Adrenal gland (tissue), 5 donors: ENCODE data around the gene SNX24.

Source experiments
- CTCF ChIP-seq, 6 experiments: fragments of 450-650 bp in 4 of 6; fragments of 200-600 bp in 2 of 6; sonication (generic) in 1 of 6; IDR thresholded peaks; 1 replicate in 5 of 6; 2 replicates in 1 of 6; pipeline versions ENCODE4 v1.5.1 to v1.8.0; 2016 to 2021; ENCODE audit warnings: antibody characterized with exemption in 6 of 6, mild to moderate bottlenecking in 2 of 6, moderate library complexity in 1 of 6
- POLR2A ChIP-seq, 2 donors: fragments of 450-650 bp; IDR thresholded peaks; one replicate each; pipeline ENCODE4 v1.6.1; 2017; ENCODE audit warnings: antibody characterized with exemption in 2 of 2, mild to moderate bottlenecking in 2 of 2, moderate library complexity in 1 of 2
- donor health status: DM: no; HTN: no; CAD: no.

- TF ChIP-seq POLR2A (IDR thresholded peaks at IDR 0.05) (no peak), CTCF (IDR thresholded peaks at IDR 0.05) (no peak)
Observed at GRCh38 chr5:122847687-122848081, 2.3 kb downstream of the SNX24 start.
